BJ (cell line): ENCODE measurements around the gene STOM. TPM values are rescaled to one million over a fixed set of nuclear protein-coding genes. Genes with fewer than 3 reads are reported as not detected.

Experiments used
- CTCF ChIA-PET: fragments of 350-600 bp; formaldehyde crosslinking; extraction: SDS; loops from one replicate; lab custom pipeline; 2021; ENCODE audit warnings: antibody characterized with exemption, inconsistent platforms; lab: Yijun Ruan, JAX
- POLR2A ChIA-PET: fragments of 300-600 bp; sonication (Branson Sonifier 250); formaldehyde crosslinking; extraction: SDS; loops from one replicate; lab custom pipeline; 2021; ENCODE audit warnings: antibody characterized with exemption; lab: Charles Lee
- DNase-seq: peaks from one replicate; pipeline ENCODE4 v3.0.0-alpha.2; 2011; ENCODE audit warnings: low read depth
- H3K27me3 ChIP-seq: 2 replicates; pipeline ENCODE4 v1.6.0; 2011; ENCODE audit warnings: low read length; ENCODE audit not compliant: control insufficient read depth, insufficient read depth
- H3K36me3 ChIP-seq: 2 replicates; pipeline ENCODE4 v1.5.1; 2011; ENCODE audit warnings: low read length; ENCODE audit not compliant: control insufficient read depth, insufficient read depth
- H3K4me3 ChIP-seq: 2 replicates; pipeline ENCODE4 v1.5.1; 2011; ENCODE audit warnings: low read depth, mild to moderate bottlenecking, control low read depth, low read length
- polyA plus RNA-seq: library from polyadenylated mRNA; depleted of rRNA; stranded (reverse); fragments of >200 nt; gene quantifications from 2 replicates; pipeline ENCODE4 v1.2.3, GENCODE V29; 2011
- TF ChIP-seq, protein P1 (sequence below): IDR thresholded peaks from 2 replicates; pipeline ENCODE4 v1.5.1; 2011; ENCODE audit warnings: low read depth, mild to moderate bottlenecking, control low read depth, inconsistent platforms, low read length, moderate library complexity; ENCODE audit not compliant: insufficient read depth

The STOM gene
- polyA plus RNA-seq, 1 experiment = 223 TPM

- Histone ChIP-seq H3K36me3 (no peaks in the 10 kb centered on the region; the same call in 1 of the 2 replicates), H3K27me3 (no peaks in the 10 kb centered on the region), H3K4me3 (no peak overlapping the region; the same call in 1 of the 2 replicates)
- POLR2A ChIA-PET = interaction anchor here (0.8 kb wide), 1 partner anchor 9 kb away, joined by 22 read pairs; no protein-coding TSS in a partner anchor
- TF ChIP-seq, protein P1, sequence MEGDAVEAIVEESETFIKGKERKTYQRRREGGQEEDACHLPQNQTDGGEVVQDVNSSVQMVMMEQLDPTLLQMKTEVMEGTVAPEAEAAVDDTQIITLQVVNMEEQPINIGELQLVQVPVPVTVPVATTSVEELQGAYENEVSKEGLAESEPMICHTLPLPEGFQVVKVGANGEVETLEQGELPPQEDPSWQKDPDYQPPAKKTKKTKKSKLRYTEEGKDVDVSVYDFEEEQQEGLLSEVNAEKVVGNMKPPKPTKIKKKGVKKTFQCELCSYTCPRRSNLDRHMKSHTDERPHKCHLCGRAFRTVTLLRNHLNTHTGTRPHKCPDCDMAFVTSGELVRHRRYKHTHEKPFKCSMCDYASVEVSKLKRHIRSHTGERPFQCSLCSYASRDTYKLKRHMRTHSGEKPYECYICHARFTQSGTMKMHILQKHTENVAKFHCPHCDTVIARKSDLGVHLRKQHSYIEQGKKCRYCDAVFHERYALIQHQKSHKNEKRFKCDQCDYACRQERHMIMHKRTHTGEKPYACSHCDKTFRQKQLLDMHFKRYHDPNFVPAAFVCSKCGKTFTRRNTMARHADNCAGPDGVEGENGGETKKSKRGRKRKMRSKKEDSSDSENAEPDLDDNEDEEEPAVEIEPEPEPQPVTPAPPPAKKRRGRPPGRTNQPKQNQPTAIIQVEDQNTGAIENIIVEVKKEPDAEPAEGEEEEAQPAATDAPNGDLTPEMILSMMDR = no peak
- CTCF ChIA-PET = interaction anchor here (1.0 to 1.6 kb wide), 2 partner anchors 41 to 135 kb away, joined by 3 to 6 read pairs; no protein-coding TSS in a partner anchor
- peak; percentile 85 for DNase-seq
Measured at GRCh38 chr9:121360601-121361374, 9.3 kb downstream of the STOM start.

DNA sequence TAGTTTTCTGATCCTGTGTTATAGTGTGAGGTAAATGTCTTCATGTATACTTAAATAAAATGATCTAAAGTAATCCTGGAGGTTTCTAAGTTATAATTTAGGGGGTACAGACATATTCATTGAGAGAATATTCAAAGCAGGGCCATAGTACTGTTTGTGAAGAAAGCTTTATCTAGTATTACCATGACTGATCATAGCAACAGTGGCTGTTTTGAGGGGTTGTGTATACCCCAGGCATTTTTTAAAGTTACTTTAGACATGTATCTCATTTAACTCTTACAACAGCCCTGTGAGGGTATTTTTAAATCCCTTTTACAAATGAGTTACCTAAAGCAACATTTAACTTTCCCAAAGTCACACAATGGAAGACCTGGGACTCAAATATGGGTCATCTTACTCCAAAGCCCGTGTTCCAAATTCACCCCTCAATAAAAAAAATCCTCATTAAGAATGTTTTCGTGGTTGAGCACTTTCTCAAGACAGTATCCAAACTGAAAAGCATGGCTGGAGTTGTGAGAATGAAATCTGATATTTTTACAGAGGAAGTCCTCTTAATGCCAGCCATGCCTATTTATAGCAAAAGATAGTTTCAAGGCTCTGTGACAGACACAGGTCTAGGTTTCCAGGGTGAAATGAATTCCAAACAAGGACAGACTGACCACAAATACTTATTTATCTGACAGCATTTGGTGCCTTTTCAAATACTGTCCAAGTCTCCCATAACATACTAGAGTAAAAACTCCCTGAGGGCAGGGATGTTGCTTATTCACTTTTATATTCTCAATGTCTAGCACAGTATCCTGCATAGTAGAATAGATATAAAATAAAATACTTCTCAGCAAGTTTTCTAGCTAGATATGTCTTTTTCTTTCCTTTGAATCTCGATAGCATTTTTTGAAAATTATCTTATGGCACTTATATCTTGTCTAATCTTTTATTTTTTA, 10.4 kb downstream of the STOM start:
- peak; percentile 63 for DNase-seq
- no peaks in the 10 kb centered on the region; the same call in 1 of the 2 replicates for H3K36me3 ChIP-seq
- ChIA-PET CTCF (interaction anchor here (1.6 to 1.9 kb wide), 2 partner anchors 40 to 134 kb away, joined by 3 to 7 read pairs; no protein-coding TSS in a partner anchor), POLR2A (no interaction called here)
- TF ChIP-seq, protein P1 = no peak
- H3K4me3 ChIP-seq = no peak overlapping the region
- no peaks in the 10 kb centered on the region for H3K27me3 ChIP-seq

- POLR2A ChIA-PET = interaction anchor here (0.7 kb wide), 1 partner anchor 91 kb away, joined by 3 read pairs; no protein-coding TSS in a partner anchor
- Histone ChIP-seq H3K36me3 (peaks cover 2% of the 10 kb centered on the region), H3K27me3 (no peaks in the 10 kb centered on the region), H3K4me3 (no peak overlapping the region)
- TF ChIP-seq, protein P1 = no peak
- no peak for DNase-seq
- CTCF ChIA-PET = interaction anchor here (1.9 kb wide), 1 partner anchor 39 kb away, joined by 7 read pairs; no protein-coding TSS in a partner anchor
Measured at GRCh38 chr9:121358751-121359150, 11.3 kb downstream of the STOM start.

DNA sequence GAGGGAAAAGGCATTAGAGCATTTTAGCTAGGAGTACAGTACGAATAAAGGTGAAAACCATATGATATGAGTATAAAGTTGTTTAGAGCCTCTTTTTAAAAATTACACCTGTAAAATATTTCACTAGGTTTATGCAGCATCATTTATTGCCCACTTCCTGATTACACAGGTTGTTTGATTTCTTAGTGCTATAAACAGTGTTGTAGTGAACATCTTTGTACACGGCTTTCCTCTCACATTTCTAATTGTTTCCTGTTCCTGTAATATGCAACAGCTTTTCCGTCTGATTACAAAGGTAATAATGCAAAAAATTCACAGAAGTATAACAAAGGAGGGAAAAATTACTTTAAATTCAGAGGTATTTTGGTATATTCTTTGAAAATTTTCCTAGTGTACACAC, 13.0 kb downstream of the STOM start:
- no peak overlapping the region for H3K4me3 ChIP-seq
- TF ChIP-seq, protein P1 = no peak
- ChIA-PET POLR2A (no interaction called here), CTCF (interaction anchor here (0.9 to 1.0 kb wide), 2 partner anchors 10 to 12 kb away, joined by 3 to 5 read pairs; no protein-coding TSS in a partner anchor)
- DNase-seq = no peak
- no peaks in the 10 kb centered on the region for H3K27me3 ChIP-seq
- H3K36me3 ChIP-seq = peaks cover 10% of the 10 kb centered on the region

DNA sequence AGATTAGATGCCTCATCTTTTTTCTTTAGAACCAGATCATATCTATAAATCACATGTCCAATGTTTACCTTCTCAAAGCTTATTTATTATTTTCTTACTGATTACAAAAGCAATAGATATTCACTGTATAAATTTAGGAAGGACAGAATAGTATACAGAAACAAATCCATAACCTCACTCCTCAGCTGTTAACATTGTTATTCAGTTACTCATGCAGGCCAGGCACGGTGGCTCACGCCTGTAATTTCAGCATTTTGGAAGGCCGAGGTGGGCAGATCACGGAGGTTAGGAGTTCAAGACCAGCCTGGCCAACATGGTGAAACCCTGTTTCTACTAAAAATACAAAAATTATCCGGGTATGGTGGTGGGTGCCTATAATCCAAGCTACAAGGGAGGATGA, 15.3 kb downstream of the STOM start:
- ChIA-PET POLR2A (no interaction called here), CTCF (interaction anchor here (0.8 to 1.6 kb wide), 2 partner anchors 10 to 35 kb away, joined by 3 to 4 read pairs; no protein-coding TSS in a partner anchor)
- Histone ChIP-seq H3K36me3 (peaks cover 12% of the 10 kb centered on the region), H3K27me3 (no peaks in the 10 kb centered on the region), H3K4me3 (no peak overlapping the region)
- TF ChIP-seq, protein P1 = no peak
- no peak for DNase-seq
